Prostate gland (tissue), 2 donors: ENCODE results near the gene ARHGEF11.

Experiments used
- CTCF ChIP-seq, 4 experiments: fragments of 200-600 bp in 2 of 4; fragments of 450-650 bp in 2 of 4; sonication (generic) in 2 of 4; IDR thresholded peaks; 1 replicate in 3 of 4; 2 replicates in 1 of 4; pipeline ENCODE4 v1.5.1; 2016 to 2019; ENCODE audit warnings: antibody characterized with exemption in 4 of 4, mild to moderate bottlenecking in 2 of 4, moderate library complexity in 2 of 4
- POLR2A ChIP-seq: fragments of 450-650 bp; IDR thresholded peaks from one replicate; pipeline ENCODE4 v1.6.1; 2016; ENCODE audit warnings: antibody characterized with exemption, mild to moderate bottlenecking
- POLR2AphosphoS5 ChIP-seq: sonication (generic); formaldehyde crosslinking; IDR thresholded peaks from one replicate; pipeline ENCODE4 v1.6.1; 2017; ENCODE audit warnings: antibody characterized with exemption

DNA sequence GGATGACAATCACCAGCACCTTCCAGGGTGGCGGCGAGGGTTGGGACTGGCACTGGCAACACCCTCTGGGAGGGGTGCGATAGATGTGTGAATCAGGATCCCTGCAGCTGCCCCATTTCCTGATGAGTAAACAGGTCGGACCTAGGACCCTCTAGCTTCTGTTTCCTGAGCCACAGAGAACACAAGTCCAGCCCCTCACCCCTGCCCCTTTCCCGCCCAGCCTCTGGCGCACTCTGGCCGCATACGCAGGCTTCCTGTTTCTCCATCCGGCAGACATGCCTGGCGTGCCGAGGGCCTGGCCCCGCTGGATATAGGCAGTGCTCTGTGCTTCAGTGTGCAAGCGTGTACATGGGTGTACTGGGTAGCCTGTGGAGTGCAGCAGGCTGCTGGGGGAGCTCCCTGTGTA, 147.4 kb downstream of the ARHGEF11 start:
- TF ChIP-seq CTCF (IDR thresholded peaks at IDR 0.05) (no peak), POLR2A (no peak), POLR2AphosphoS5 (no peak)
